ENCODE measurements around the gene DYNC1I1. TPM values are rescaled to one million over a fixed set of nuclear protein-coding genes. Genes with fewer than 3 reads are reported as not detected.

DYNC1I1 gene
- total RNA-seq (2014; rRNA removed; shearing (Covaris generic)) (0.38 and 1.4 TPM in 2 replicates), polyA plus RNA-seq (2016; fragmentation: Nextera tagmentation; extraction: Ambion mirVana) (0.53 and 0.84 TPM in 2 replicates)

- H3K27me3 ChIP-seq (replicated peaks; ENCODE audit: insufficient read depth), result no peaks in the 10 kb centered on the region
- H3K4me2 ChIP-seq (ENCODE audit: unreplicated experiment), result peak within 1 kb of the TSS; percentile 67
- H3K9ac ChIP-seq, result peak within 1 kb of the TSS; percentile 38
- H3K4me1 ChIP-seq (ENCODE audit: insufficient read depth), result no peaks in the 10 kb centered on the region
- peak within 1 kb of the TSS; percentile 87 for H2AFZ ChIP-seq
- DNase-seq, result peak; percentile 77
- no peaks in the 10 kb centered on the region for H3K9me2 ChIP-seq (ENCODE audit: insufficient read depth)
- no peaks in the 10 kb centered on the region for H3K9me3 ChIP-seq (ENCODE audit: low read depth)
- WGBS, 2 experiments (ENCODE audit: low coverage in 1 of 2, low lambda C conversion rate in 2 of 2, missing lambda C conversion rate in 2 of 2), result 1% methylated on average over 16 to 30 of the region's 49 CpGs
- in situ Hi-C loops (cut with MboI), result no loop called here
- H3F3A ChIP-seq (ENCODE audit: insufficient read depth), result no peaks in the 10 kb centered on the region
- H3K36me3 ChIP-seq (ENCODE audit: low read depth), result no peaks in the 10 kb centered on the region
- H4K20me1 ChIP-seq (ENCODE audit: insufficient read depth), result no peaks in the 10 kb centered on the region
- no peak within 1 kb of the TSS for H3K27ac ChIP-seq
- no peaks in the 10 kb centered on the region for H3K79me2 ChIP-seq (ENCODE audit: insufficient read depth)
- peak within 1 kb of the TSS; percentile 78 for H3K4me3 ChIP-seq
- TF ChIP-seq EZH2phosphoT487 (IDR thresholded peaks at IDR 0.05; ENCODE audit: insufficient read depth, low read depth), result no peak
- no peak for TF ChIP-seq EZH2 (IDR thresholded peaks at IDR 0.05; ENCODE audit: insufficient read depth, poor library complexity, severe bottlenecking)
Observed at GRCh38 chr7:95772298-95772770, at the start of gene DYNC1I1. DYNC1I1 (plus strand) TSS chr7:95772554; CDS start chr7:95804730, 32,176 bp downstream.

DNA sequence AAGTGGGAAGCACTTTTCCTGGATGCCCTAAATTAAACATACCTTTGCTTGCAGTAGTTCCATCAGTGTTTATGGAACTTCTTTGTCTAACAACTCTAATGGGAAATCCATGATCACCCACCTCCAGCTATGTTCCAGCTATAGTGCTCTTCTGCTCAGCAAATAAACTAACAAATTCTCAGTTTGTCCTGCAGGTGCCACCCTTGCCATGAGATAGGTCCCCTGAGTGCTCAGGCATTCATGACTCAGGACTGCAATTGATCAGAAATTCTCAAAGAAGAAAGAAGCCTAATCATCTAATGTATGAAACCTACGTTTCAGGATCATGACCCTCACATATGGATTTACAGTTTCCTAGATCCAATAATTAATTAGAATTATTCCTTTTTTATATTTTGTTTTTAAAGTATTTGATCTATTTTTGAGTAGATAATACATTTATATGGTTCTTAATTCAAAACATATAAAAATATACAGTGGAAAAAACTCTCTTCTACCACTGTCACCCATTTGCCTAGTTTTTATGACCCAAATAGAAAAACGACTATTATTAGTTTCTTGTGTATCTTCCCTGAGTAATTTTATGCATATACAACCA lies 48.7 kb upstream of the DYNC1I1 start:
- peaks cover 5% of the 10 kb centered on the region; the same call in 1 of the 2 replicates for H3K27me3 ChIP-seq (replicated peaks; ENCODE audit: insufficient read depth)
- H4K20me1 ChIP-seq (ENCODE audit: insufficient read depth), result no peaks in the 10 kb centered on the region
- peak; percentile 76 for DNase-seq
- no peaks in the 10 kb centered on the region for H3K9me3 ChIP-seq (ENCODE audit: low read depth)
- H3K27ac ChIP-seq, result no peak overlapping the region
- H3K4me1 ChIP-seq (ENCODE audit: insufficient read depth), result no peaks in the 10 kb centered on the region
- H3K4me2 ChIP-seq (ENCODE audit: unreplicated experiment), result no peak overlapping the region
- TF ChIP-seq EZH2 (IDR thresholded peaks at IDR 0.05; ENCODE audit: insufficient read depth, poor library complexity, severe bottlenecking) (no peak), EZH2phosphoT487 (IDR thresholded peaks at IDR 0.05; ENCODE audit: insufficient read depth, low read depth) (no peak)
- no peak overlapping the region for H2AFZ ChIP-seq
- H3K9me2 ChIP-seq (ENCODE audit: insufficient read depth), result no peaks in the 10 kb centered on the region
- WGBS, 2 experiments (ENCODE audit: low coverage in 1 of 2, low lambda C conversion rate in 2 of 2, missing lambda C conversion rate in 2 of 2), result 0 to 1% methylated on average over 2 of the region's 2 CpGs
- H3K9ac ChIP-seq, result no peak overlapping the region
- in situ Hi-C loops (cut with MboI), result loop anchor here (5.0 kb wide), 1 partner anchor 149 kb away; no protein-coding TSS in a partner anchor
- H3K4me3 ChIP-seq, result no peak overlapping the region
- no peaks in the 10 kb centered on the region for H3F3A ChIP-seq (ENCODE audit: insufficient read depth)
- H3K79me2 ChIP-seq (ENCODE audit: insufficient read depth), result no peaks in the 10 kb centered on the region
- no peaks in the 10 kb centered on the region for H3K36me3 ChIP-seq (ENCODE audit: low read depth)

GRCh38 chr7:95725205-95725604 lies 47.1 kb upstream of the DYNC1I1 start:
- Histone ChIP-seq H3K36me3 (ENCODE audit: low read depth) (no peaks in the 10 kb centered on the region), H4K20me1 (ENCODE audit: insufficient read depth) (no peaks in the 10 kb centered on the region), H3K9ac (no peak overlapping the region), H3K4me3 (no peak overlapping the region), H3F3A (ENCODE audit: insufficient read depth) (no peaks in the 10 kb centered on the region), H3K4me2 (ENCODE audit: unreplicated experiment) (no peak overlapping the region), H3K27ac (no peak overlapping the region), H3K9me2 (ENCODE audit: insufficient read depth) (no peaks in the 10 kb centered on the region), H3K9me3 (ENCODE audit: low read depth) (no peaks in the 10 kb centered on the region), H2AFZ (no peak overlapping the region), H3K79me2 (ENCODE audit: insufficient read depth) (no peaks in the 10 kb centered on the region), H3K4me1 (ENCODE audit: insufficient read depth) (no peaks in the 10 kb centered on the region), H3K27me3 (replicated peaks; ENCODE audit: insufficient read depth) (peaks cover 5% of the 10 kb centered on the region; the same call in 1 of the 2 replicates)
- in situ Hi-C loops (cut with MboI), result no loop called here
- WGBS, 2 experiments (ENCODE audit: low coverage in 1 of 2, low lambda C conversion rate in 2 of 2, missing lambda C conversion rate in 2 of 2), result 73 to 85% methylated on average over 1 of the region's 1 CpG
- TF ChIP-seq EZH2phosphoT487 (IDR thresholded peaks at IDR 0.05; ENCODE audit: insufficient read depth, low read depth) (no peak), EZH2 (IDR thresholded peaks at IDR 0.05; ENCODE audit: insufficient read depth, poor library complexity, severe bottlenecking) (no peak)
- peak; percentile 12 for DNase-seq

GRCh38 chr7:95730493-95731280 lies 41.7 kb upstream of the DYNC1I1 start:
- no peaks in the 10 kb centered on the region for H3K27me3 ChIP-seq (replicated peaks; ENCODE audit: insufficient read depth)
- H2AFZ ChIP-seq, result no peak overlapping the region
- H3K4me1 ChIP-seq (ENCODE audit: insufficient read depth), result no peaks in the 10 kb centered on the region
- DNase-seq, result no peak
- no peak overlapping the region for H3K27ac ChIP-seq
- H3F3A ChIP-seq (ENCODE audit: insufficient read depth), result no peaks in the 10 kb centered on the region
- no peaks in the 10 kb centered on the region for H3K9me2 ChIP-seq (ENCODE audit: insufficient read depth)
- H4K20me1 ChIP-seq (ENCODE audit: insufficient read depth), result no peaks in the 10 kb centered on the region
- no peaks in the 10 kb centered on the region for H3K79me2 ChIP-seq (ENCODE audit: insufficient read depth)
- H3K4me3 ChIP-seq, result no peak overlapping the region
- no peaks in the 10 kb centered on the region for H3K9me3 ChIP-seq (ENCODE audit: low read depth)
- H3K9ac ChIP-seq, result no peak overlapping the region
- H3K36me3 ChIP-seq (ENCODE audit: low read depth), result no peaks in the 10 kb centered on the region
- no peak for TF ChIP-seq EZH2phosphoT487 (IDR thresholded peaks at IDR 0.05; ENCODE audit: insufficient read depth, low read depth)
- TF ChIP-seq EZH2 (IDR thresholded peaks at IDR 0.05; ENCODE audit: insufficient read depth, poor library complexity, severe bottlenecking), result no peak
- 45 to 48% methylated on average over 4 of the region's 4 CpGs for WGBS, 2 experiments (ENCODE audit: low coverage in 1 of 2, low lambda C conversion rate in 2 of 2, missing lambda C conversion rate in 2 of 2)
- no peak overlapping the region for H3K4me2 ChIP-seq (ENCODE audit: unreplicated experiment)
- in situ Hi-C loops (cut with MboI), result no loop called here
